PC-9 (cell line): ENCODE measurements around the gene PPWD1. TPM values are rescaled to one million over a fixed set of nuclear protein-coding genes. Genes with fewer than 3 reads are reported as not detected.

ENCODE experiments used
- BruUV-seq: library from RNA; stranded (reverse); fragments of 400-500 nt; replicated peaks from 2 replicates; lab custom pipeline; 2021; lab: Mats Ljungman, UMichigan
- CTCF ChIA-PET: fragments of 300-600 bp; sonication (Branson Sonifier 250); formaldehyde crosslinking; loops from one replicate; lab custom pipeline; 2022; ENCODE audit warnings: antibody characterized with exemption; lab: Charles Lee
- POLR2A ChIA-PET: fragments of 300-600 bp; sonication (Branson Sonifier 250); formaldehyde crosslinking; loops from one replicate; lab custom pipeline; 2022; ENCODE audit warnings: antibody characterized with exemption; ENCODE audit not compliant: unreplicated experiment; lab: Charles Lee
- DNase-seq, 2 experiments: peaks; one replicate each; pipeline versions ENCODE4 v3.0.0 to v3.0.0-alpha.2; 2015 to 2022; ENCODE audit warnings: mixed read lengths in 1 of 2
- H2AFZ ChIP-seq: fragments of 200-600 bp; sonication (generic); 2 replicates; pipeline ENCODE4 v1.8.1; 2017; ENCODE audit warnings: antibody characterized with exemption
- H3F3A ChIP-seq: fragments of 200-600 bp; sonication (generic); 2 replicates; pipeline ENCODE4 v1.8.1; 2017; ENCODE audit warnings: antibody characterized with exemption, mild to moderate bottlenecking, low read depth; ENCODE audit not compliant: insufficient read depth
- H3K27ac ChIP-seq: fragments of 200-600 bp; sonication (generic); 2 replicates; pipeline ENCODE4 v1.6.1; 2016; ENCODE audit warnings: mixed run types
- H3K27me3 ChIP-seq: fragments of 200-600 bp; sonication (generic); 2 replicates; pipeline ENCODE4 v1.6.1; 2016; ENCODE audit warnings: low read depth, mixed run types; ENCODE audit not compliant: insufficient read depth
- H3K36me3 ChIP-seq: fragments of 200-600 bp; sonication (generic); 2 replicates; pipeline ENCODE4 v1.6.1; 2016; ENCODE audit warnings: low read depth, mixed run types
- H3K4me1 ChIP-seq: fragments of 200-600 bp; sonication (generic); replicated peaks from 2 replicates; pipeline ENCODE4 v1.6.1; 2016; ENCODE audit warnings: mixed run types; ENCODE audit not compliant: insufficient read depth
- H3K4me2 ChIP-seq: fragments of 200-600 bp; sonication (generic); 2 replicates; pipeline ENCODE4 v1.6.1; 2017; ENCODE audit warnings: mixed run types
- H3K4me3 ChIP-seq: fragments of 200-600 bp; sonication (generic); 2 replicates; pipeline ENCODE4 v1.6.1; 2016; ENCODE audit warnings: mixed run types
- H3K79me2 ChIP-seq: fragments of 200-600 bp; sonication (generic); 2 replicates; pipeline ENCODE4 v1.6.1; 2017; ENCODE audit warnings: low read depth, mixed run types
- H3K9me2 ChIP-seq: fragments of 200-600 bp; sonication (generic); 2 replicates; pipeline ENCODE4 v1.8.1; 2017; ENCODE audit warnings: mild to moderate bottlenecking; ENCODE audit not compliant: insufficient read depth
- H3K9me3 ChIP-seq: fragments of 200-600 bp; sonication (generic); 2 replicates; pipeline ENCODE4 v1.8.1; 2016; ENCODE audit warnings: low read depth; ENCODE audit not compliant: insufficient read depth
- H4K20me1 ChIP-seq: fragments of 200-600 bp; sonication (generic); 2 replicates; pipeline ENCODE4 v1.8.1; 2017; ENCODE audit not compliant: insufficient read depth
- EZH2 ChIP-seq: fragments of 200-600 bp; sonication (generic); IDR thresholded peaks from 2 replicates; pipeline ENCODE4 v1.8.0; 2017; ENCODE audit warnings: antibody characterized with exemption, low read depth
- intact Hi-C: fragments of 100-400 bp; cut with micrococcal nuclease; formaldehyde crosslinking; loops from one replicate; pipeline ENCODE4 v1.10.0; 2022; ENCODE audit not compliant: unreplicated experiment
- total RNA-seq: library from RNA; stranded (reverse); gene quantifications from 2 replicates; pipeline ENCODE4 v1.2.3, GENCODE V29; 2021
- TF ChIP-seq, protein P1 (sequence below): fragments of 200-600 bp; sonication (generic); conservative IDR thresholded peaks from 2 replicates; pipeline ENCODE4 v1.6.1; 2017; ENCODE audit warnings: mixed run types, antibody characterized with exemption, mild to moderate bottlenecking, moderate library complexity

Gene PPWD1
- total RNA-seq, 1 experiment from 2014 or later: 38.9 TPM

- Histone ChIP-seq H3K9me2 (no peaks in the 10 kb centered on the region), H3K27me3 (no peaks in the 10 kb centered on the region), H4K20me1 (0 out of 2 replicates have a peak, but pooled peaks cover 3% of the 10 kb centered on the region), H3K9me3 (no peaks in the 10 kb centered on the region), H3K36me3 (no peaks in the 10 kb centered on the region), H2AFZ (no peak overlapping the region), H3K27ac (no peak overlapping the region), H3K4me2 (no peak overlapping the region), H3K4me3 (no peak overlapping the region), H3K79me2 (no peaks in the 10 kb centered on the region), H3K4me1 (no peaks in the 10 kb centered on the region), H3F3A (no peaks in the 10 kb centered on the region)
- DNase-seq: no peak
- CTCF ChIA-PET: no interaction called here
- BruUV-seq: no TSS peak
- TF ChIP-seq, protein P1, sequence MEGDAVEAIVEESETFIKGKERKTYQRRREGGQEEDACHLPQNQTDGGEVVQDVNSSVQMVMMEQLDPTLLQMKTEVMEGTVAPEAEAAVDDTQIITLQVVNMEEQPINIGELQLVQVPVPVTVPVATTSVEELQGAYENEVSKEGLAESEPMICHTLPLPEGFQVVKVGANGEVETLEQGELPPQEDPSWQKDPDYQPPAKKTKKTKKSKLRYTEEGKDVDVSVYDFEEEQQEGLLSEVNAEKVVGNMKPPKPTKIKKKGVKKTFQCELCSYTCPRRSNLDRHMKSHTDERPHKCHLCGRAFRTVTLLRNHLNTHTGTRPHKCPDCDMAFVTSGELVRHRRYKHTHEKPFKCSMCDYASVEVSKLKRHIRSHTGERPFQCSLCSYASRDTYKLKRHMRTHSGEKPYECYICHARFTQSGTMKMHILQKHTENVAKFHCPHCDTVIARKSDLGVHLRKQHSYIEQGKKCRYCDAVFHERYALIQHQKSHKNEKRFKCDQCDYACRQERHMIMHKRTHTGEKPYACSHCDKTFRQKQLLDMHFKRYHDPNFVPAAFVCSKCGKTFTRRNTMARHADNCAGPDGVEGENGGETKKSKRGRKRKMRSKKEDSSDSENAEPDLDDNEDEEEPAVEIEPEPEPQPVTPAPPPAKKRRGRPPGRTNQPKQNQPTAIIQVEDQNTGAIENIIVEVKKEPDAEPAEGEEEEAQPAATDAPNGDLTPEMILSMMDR: no peak
- TF ChIP-seq EZH2: no peak
- intact Hi-C loops: no loop called here
- POLR2A ChIA-PET: no interaction called here
Measured at GRCh38 chr5:65553941-65554340, 9.2 kb upstream of the PPWD1 start.

DNA sequence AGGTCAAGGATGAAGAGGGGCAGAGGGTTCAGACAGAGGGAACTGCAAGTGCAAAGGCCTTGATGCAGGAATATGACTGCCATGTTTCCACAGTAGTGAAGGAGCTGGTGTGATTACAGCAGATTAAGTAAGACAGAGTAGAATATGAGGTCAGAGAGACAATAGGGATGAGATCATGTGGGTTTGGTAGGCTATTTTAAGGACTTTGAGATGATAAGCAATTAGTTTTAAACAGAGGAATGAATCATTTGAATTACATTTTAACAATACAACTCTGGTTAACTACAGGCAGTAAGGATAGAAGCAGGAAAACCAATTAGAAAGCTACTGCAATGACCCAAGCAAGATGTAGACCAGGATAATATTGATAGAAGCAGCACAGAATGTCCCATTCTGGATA, 7.8 kb upstream of the PPWD1 start:
- Histone ChIP-seq H3K4me3 (no peak overlapping the region), H2AFZ (no peak overlapping the region), H3F3A (no peaks in the 10 kb centered on the region), H3K36me3 (no peaks in the 10 kb centered on the region), H3K9me3 (no peaks in the 10 kb centered on the region), H3K4me2 (no peak overlapping the region), H3K9me2 (no peaks in the 10 kb centered on the region), H4K20me1 (0 out of 2 replicates have a peak, but pooled peaks cover 3% of the 10 kb centered on the region), H3K27ac (no peak overlapping the region), H3K27me3 (no peaks in the 10 kb centered on the region), H3K4me1 (no peaks in the 10 kb centered on the region), H3K79me2 (no peaks in the 10 kb centered on the region)
- intact Hi-C loops: no loop called here
- BruUV-seq: no TSS peak
- ChIA-PET CTCF (no interaction called here), POLR2A (no interaction called here)
- no peak for DNase-seq
- TF ChIP-seq EZH2: no peak
- TF ChIP-seq, protein P1: no peak

GRCh38 chr5:65556181-65556580, 6.9 kb upstream of the PPWD1 start:
- H3K27me3 ChIP-seq: no peaks in the 10 kb centered on the region
- peaks cover 1% of the 10 kb centered on the region; the same call in 1 of the 2 replicates for H3K79me2 ChIP-seq
- TF ChIP-seq, protein P1: no peak
- no peak for TF ChIP-seq EZH2
- no peaks in the 10 kb centered on the region for H3K4me1 ChIP-seq
- no peak overlapping the region for H3K4me3 ChIP-seq
- intact Hi-C loops: no loop called here
- POLR2A ChIA-PET: no interaction called here
- H3K36me3 ChIP-seq: no peaks in the 10 kb centered on the region
- no peaks in the 10 kb centered on the region for H3K9me2 ChIP-seq
- DNase-seq: no peak
- 0 out of 2 replicates have a peak, but pooled peaks cover 3% of the 10 kb centered on the region for H4K20me1 ChIP-seq
- H3K4me2 ChIP-seq: no peak overlapping the region
- H3K27ac ChIP-seq: no peak overlapping the region
- CTCF ChIA-PET: no interaction called here
- H3K9me3 ChIP-seq: no peaks in the 10 kb centered on the region
- H3F3A ChIP-seq: no peaks in the 10 kb centered on the region
- BruUV-seq: no TSS peak
- H2AFZ ChIP-seq: no peak overlapping the region
